ENCODE data around the gene VGLL4. TPM values are rescaled to one million over a fixed set of nuclear protein-coding genes. Genes with fewer than 3 reads are reported as not detected.
"Not testable (repeated sequence)": the region's sequence is repeated elsewhere in the genome, so short reads cannot be mapped to it uniquely, and the experiment has no call there.

Gene VGLL4
- total RNA-seq, 1 experiment from 2014 or later, result 42.1 TPM

GRCh38 chr3:11596387-11596786 is 47.3 kb downstream of the VGLL4 start:
- Mint-ChIP-seq H3K27me3 (ENCODE audit: low read depth) (no peaks in the 10 kb centered on the region), H3K4me3 (no peak overlapping the region), H3K36me3 (ENCODE audit: insufficient read depth in 1 of 3, low read depth in 3 of 3) (peaks cover 27 to 47% (median 39%) of the 10 kb centered on the region in 3 experiments), H3K27ac (no peak overlapping the region), H3K9me3 (peaks cover 0 to 7% of the 10 kb centered on the region in 2 experiments; a peak in 3 of 5 replicates), H3K4me1 (peaks cover 48 to 49% of the 10 kb centered on the region in 2 experiments)
- Histone ChIP-seq H2BK120ac (ENCODE audit: low read depth, low read length, poor library complexity, severe bottlenecking) (no peak overlapping the region), H2BK5ac (ENCODE audit: insufficient read length, low read length) (no peak overlapping the region), H3K27ac (ENCODE audit: insufficient read length, low read depth, low read length) (no peak overlapping the region), H4K8ac (replicated peaks; ENCODE audit: insufficient read length, low read depth, low read length) (no peak overlapping the region), H3K4ac (ENCODE audit: low read depth, low read length) (no peak overlapping the region), H3K23me2 (ENCODE audit: insufficient read length, low read depth, low read length, poor library complexity, severe bottlenecking) (no peaks in the 10 kb centered on the region), H2AFZ (ENCODE audit: low read length) (no peak overlapping the region), H2BK15ac (ENCODE audit: low read depth, low read length) (no peak overlapping the region), H4K20me1 (ENCODE audit: control insufficient read depth, insufficient read depth, insufficient read length) (no peaks in the 10 kb centered on the region), H3K9ac (ENCODE audit: extremely low read depth, insufficient read length, low read length) (no peak overlapping the region), H2BK20ac (ENCODE audit: low read depth, low read length, poor library complexity, severe bottlenecking) (no peak overlapping the region), H3K14ac (ENCODE audit: insufficient read depth, low read length) (no peak overlapping the region), H3T11ph (ENCODE audit: low read length) (no peak overlapping the region), H3K4me2 (ENCODE audit: insufficient read depth, insufficient read length, low read length) (no peak overlapping the region), H3K9me3 (ENCODE audit: control insufficient read depth, low read depth, low read length) (no peaks in the 10 kb centered on the region), H3K79me2 (ENCODE audit: insufficient read depth, low read length) (peaks cover 12% of the 10 kb centered on the region; the same call in 1 of the 2 replicates), H3K27me3 (ENCODE audit: insufficient read depth, low read length) (no peaks in the 10 kb centered on the region), H3K4me1 (ENCODE audit: insufficient read depth, low read length) (peaks cover 20% of the 10 kb centered on the region), H4K91ac (ENCODE audit: insufficient read length, low read depth, low read length) (no peak overlapping the region), H3K56ac (ENCODE audit: insufficient read length, low read depth, low read length) (no peak overlapping the region), H3K18ac (ENCODE audit: insufficient read length, low read depth, low read length) (no peak overlapping the region), H3K23ac (ENCODE audit: insufficient read length, low read depth, low read length) (no peak overlapping the region), H3K79me1 (ENCODE audit: insufficient read depth, low read depth, low read length, poor library complexity, severe bottlenecking) (peaks cover 4% of the 10 kb centered on the region), H2BK12ac (ENCODE audit: insufficient read length, low read depth, low read length) (no peak overlapping the region), H4K5ac (ENCODE audit: insufficient read length, low read depth, low read length) (no peak overlapping the region), H2AK5ac (ENCODE audit: insufficient read length, low read length) (no peak overlapping the region)
- no CpG with 5 or more reads among the region's 7 CpGs for WGBS (ENCODE audit: extremely low coverage, insufficient read length, low lambda C conversion rate)
- TF ChIP-seq CTCF (conservative IDR thresholded peaks at IDR 0.05), result no peak
- DNase-seq, result no peak

GRCh38 chr3:11595024-11595423 is 48.7 kb downstream of the VGLL4 start:
- H3K4ac ChIP-seq (ENCODE audit: low read depth, low read length); H3K4me3 Mint-ChIP-seq; H2BK120ac ChIP-seq (ENCODE audit: low read depth, low read length, poor library complexity, severe bottlenecking); H4K91ac ChIP-seq (ENCODE audit: insufficient read length, low read depth, low read length); H3K27me3 Mint-ChIP-seq (ENCODE audit: low read depth); H3K4me2 ChIP-seq (ENCODE audit: insufficient read depth, insufficient read length, low read length); H2AK5ac ChIP-seq (ENCODE audit: insufficient read length, low read length); H3K27me3 ChIP-seq (ENCODE audit: insufficient read depth, low read length); H2BK12ac ChIP-seq (ENCODE audit: insufficient read length, low read depth, low read length); H3K23me2 ChIP-seq (ENCODE audit: insufficient read length, low read depth, low read length, poor library complexity, severe bottlenecking); H3K14ac ChIP-seq (ENCODE audit: insufficient read depth, low read length); H2BK15ac ChIP-seq (ENCODE audit: low read depth, low read length); H3K27ac ChIP-seq (ENCODE audit: insufficient read length, low read depth, low read length); H4K20me1 ChIP-seq (ENCODE audit: control insufficient read depth, insufficient read depth, insufficient read length); H3K9me3 ChIP-seq (ENCODE audit: control insufficient read depth, low read depth, low read length); H3K23ac ChIP-seq (ENCODE audit: insufficient read length, low read depth, low read length); H3K56ac ChIP-seq (ENCODE audit: insufficient read length, low read depth, low read length); H4K8ac ChIP-seq (replicated peaks; ENCODE audit: insufficient read length, low read depth, low read length); H2BK5ac ChIP-seq (ENCODE audit: insufficient read length, low read length); H3K27ac Mint-ChIP-seq; H2BK20ac ChIP-seq (ENCODE audit: low read depth, low read length, poor library complexity, severe bottlenecking); H3K79me1 ChIP-seq (ENCODE audit: insufficient read depth, low read depth, low read length, poor library complexity, severe bottlenecking); H2AFZ ChIP-seq (ENCODE audit: low read length); H4K5ac ChIP-seq (ENCODE audit: insufficient read length, low read depth, low read length); H3K9ac ChIP-seq (ENCODE audit: extremely low read depth, insufficient read length, low read length); DNase-seq; H3K18ac ChIP-seq (ENCODE audit: insufficient read length, low read depth, low read length); H3T11ph ChIP-seq (ENCODE audit: low read length); H3K9me3 Mint-ChIP-seq: not testable (repeated sequence)
- Histone ChIP-seq H3K4me1 (ENCODE audit: insufficient read depth, low read length) (peaks cover 19% of the 10 kb centered on the region), H3K79me2 (ENCODE audit: insufficient read depth, low read length) (peaks cover 16% of the 10 kb centered on the region; the same call in 1 of the 2 replicates)
- Mint-ChIP-seq H3K36me3 (ENCODE audit: insufficient read depth in 1 of 3, low read depth in 3 of 3) (peaks cover 22 to 35% (median 32%) of the 10 kb centered on the region in 3 experiments), H3K4me1 (peaks cover 48 to 49% of the 10 kb centered on the region in 2 experiments)
- no CpG with 5 or more reads among the region's 5 CpGs for WGBS (ENCODE audit: extremely low coverage, insufficient read length, low lambda C conversion rate)

Measured in H9 (cell line).